Measurements from ENCODE around the gene ENKUR. TPM values are rescaled to one million over a fixed set of nuclear protein-coding genes. Genes with fewer than 3 reads are reported as not detected.

Gene ENKUR
- total RNA-seq, 2 experiments from 2014 or later: not detected

GRCh38 chr10:25036381-25036780 is 20.4 kb upstream of the ENKUR start:
- Histone ChIP-seq H3K4me3 (ENCODE audit: low read length) (no peak overlapping the region), H3K36me3 (ENCODE audit: insufficient read depth, low read length) (no peaks in the 10 kb centered on the region), H3K27ac (ENCODE audit: low read depth in 1 of 2, low read length in 2 of 2) (no peak overlapping the region), H3K27me3 (ENCODE audit: control insufficient read depth in 1 of 2, insufficient read depth in 2 of 2, low read length in 2 of 2) (peaks cover 0 to 12% of the 10 kb centered on the region in 2 experiments), H3K9me3 (ENCODE audit: control insufficient read depth in 1 of 2, insufficient read depth in 1 of 2, low read length in 2 of 2) (no peaks in the 10 kb centered on the region), H3K4me1 (ENCODE audit: insufficient read depth, low read length) (no peaks in the 10 kb centered on the region)
- CTCF ChIA-PET: interaction anchor here (0.7 kb wide), 1 partner anchor 354 kb away, joined by 3 read pairs; no protein-coding TSS in a partner anchor
- intact Hi-C loops (cut with DNase I, micrococcal nuclease): no loop called here
- ATAC-seq (ENCODE audit: poor library complexity): no peak
- no peak for TF ChIP-seq CTCF (IDR thresholded peaks at IDR 0.05)
- DNase-seq: no peak
- Mint-ChIP-seq H3K27ac (no peak overlapping the region), H3K4me3 (no peak overlapping the region), H3K36me3 (ENCODE audit: low read depth) (no peaks in the 10 kb centered on the region), H3K27me3 (peaks cover 42% of the 10 kb centered on the region), H3K9me3 (no peaks in the 10 kb centered on the region), H3K4me1 (ENCODE audit: low read depth) (no peaks in the 10 kb centered on the region)
- POLR2A ChIA-PET: interaction anchor here (0.6 kb wide), 1 partner anchor 336 kb away, joined by 3 read pairs; no protein-coding TSS in a partner anchor

GRCh38 chr10:25029519-25029918 is 13.6 kb upstream of the ENKUR start:
- no peaks in the 10 kb centered on the region for H3K36me3 ChIP-seq (ENCODE audit: insufficient read depth, low read length)
- H3K4me3 ChIP-seq (ENCODE audit: low read length): no peak overlapping the region
- Mint-ChIP-seq H3K9me3 (peaks cover 5% of the 10 kb centered on the region), H3K36me3 (ENCODE audit: low read depth) (peaks cover 6% of the 10 kb centered on the region), H3K4me1 (ENCODE audit: low read depth) (no peaks in the 10 kb centered on the region), H3K27ac (no peak overlapping the region), H3K27me3 (no peaks in the 10 kb centered on the region), H3K4me3 (no peak overlapping the region)
- no peaks in the 10 kb centered on the region for H3K4me1 ChIP-seq (ENCODE audit: insufficient read depth, low read length)
- POLR2A ChIA-PET: no interaction called here
- H3K27ac ChIP-seq (ENCODE audit: low read depth in 1 of 2, low read length in 2 of 2): no peak overlapping the region
- no peaks in the 10 kb centered on the region for H3K9me3 ChIP-seq (ENCODE audit: control insufficient read depth in 1 of 2, insufficient read depth in 1 of 2, low read length in 2 of 2)
- DNase-seq (no peak), ATAC-seq (ENCODE audit: poor library complexity) (no peak)
- no peak for TF ChIP-seq CTCF (IDR thresholded peaks at IDR 0.05)
- intact Hi-C loops (cut with DNase I, micrococcal nuclease): no loop called here
- CTCF ChIA-PET: no interaction called here
- H3K27me3 ChIP-seq (ENCODE audit: control insufficient read depth in 1 of 2, insufficient read depth in 2 of 2, low read length in 2 of 2): no peaks in the 10 kb centered on the region

- H3K4me1 ChIP-seq (ENCODE audit: insufficient read depth, low read length): no peaks in the 10 kb centered on the region
- ChIA-PET CTCF (no interaction called here), POLR2A (interaction anchor here (1.5 kb wide), 1 partner anchor 12 kb away, joined by 3 read pairs; no protein-coding TSS in a partner anchor)
- H3K27me3 ChIP-seq (ENCODE audit: control insufficient read depth in 1 of 2, insufficient read depth in 2 of 2, low read length in 2 of 2): no peaks in the 10 kb centered on the region
- peaks cover 3% of the 10 kb centered on the region for H3K36me3 ChIP-seq (ENCODE audit: insufficient read depth, low read length)
- Mint-ChIP-seq H3K4me1 (ENCODE audit: low read depth) (no peaks in the 10 kb centered on the region), H3K27me3 (no peaks in the 10 kb centered on the region), H3K4me3 (no peak overlapping the region), H3K27ac (no peak overlapping the region), H3K9me3 (peaks cover 5% of the 10 kb centered on the region), H3K36me3 (ENCODE audit: low read depth) (peaks cover 12% of the 10 kb centered on the region)
- TF ChIP-seq CTCF (IDR thresholded peaks at IDR 0.05): no peak
- H3K27ac ChIP-seq (ENCODE audit: low read depth in 1 of 2, low read length in 2 of 2): no peak overlapping the region
- intact Hi-C loops (cut with DNase I, micrococcal nuclease): no loop called here
- DNase-seq (no peak), ATAC-seq (ENCODE audit: poor library complexity) (no peak)
- no peaks in the 10 kb centered on the region for H3K9me3 ChIP-seq (ENCODE audit: control insufficient read depth in 1 of 2, insufficient read depth in 1 of 2, low read length in 2 of 2)
- H3K4me3 ChIP-seq (ENCODE audit: low read length): no peak overlapping the region
Measured at GRCh38 chr10:25028711-25029110, 12.8 kb upstream of the ENKUR start.

Measured in CD4-positive, alpha-beta T cell (primary cell).